ENCODE data around the gene CD151.

CD151 gene

DNA sequence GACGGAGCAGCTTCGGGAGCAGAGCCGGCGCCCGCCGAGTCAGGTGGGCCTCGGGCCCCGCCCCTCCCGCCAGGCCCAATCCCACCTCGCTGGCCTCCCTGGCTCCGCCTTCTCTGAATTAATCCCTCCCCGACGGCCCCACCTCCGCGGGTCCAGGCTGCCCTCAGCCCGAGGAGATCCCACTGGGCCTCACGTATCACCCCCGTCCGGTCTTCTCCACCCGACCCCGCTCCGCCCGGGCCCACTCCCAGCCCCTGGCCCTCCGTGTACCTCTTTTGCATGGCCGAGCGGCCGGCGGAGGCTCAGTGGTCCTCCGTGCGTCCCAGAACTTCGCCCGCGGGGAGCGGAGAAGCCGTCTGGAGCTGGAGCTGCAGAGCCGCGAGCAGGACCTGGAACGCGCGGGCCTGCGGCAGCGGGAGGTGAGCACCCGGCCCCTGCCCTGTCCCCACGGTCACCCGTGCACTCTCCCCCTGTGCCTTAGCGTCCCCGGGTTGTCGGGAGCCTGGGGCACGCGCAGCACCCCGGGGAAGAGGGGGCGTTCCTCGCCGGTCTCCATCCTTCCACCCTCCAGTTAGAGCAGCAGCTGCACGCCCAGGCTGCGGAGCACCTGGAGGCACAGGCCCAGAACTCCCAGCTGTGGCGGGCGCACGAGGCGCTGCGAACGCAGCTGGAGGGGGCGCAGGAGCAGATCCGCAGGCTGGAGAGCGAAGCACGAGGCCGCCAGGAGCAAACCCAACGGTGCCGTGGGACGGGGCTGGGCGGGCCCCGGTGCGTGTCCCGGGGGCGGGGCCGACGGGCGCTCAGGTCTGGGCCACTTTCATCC, 2.2 kb upstream of the CD151 start:
- Histone ChIP-seq H3K36me3 (ENCODE audit: insufficient read depth, low read length) (peaks cover 3% of the 10 kb centered on the region), H2AFZ (ENCODE audit: low read length) (no peak overlapping the region), H3K9me3 (ENCODE audit: low read length) (no peaks in the 10 kb centered on the region), H4K20me1 (ENCODE audit: insufficient read depth, low read length) (no peaks in the 10 kb centered on the region), H3K4me3 (ENCODE audit: low read depth, low read length, poor library complexity, severe bottlenecking) (peak overlapping the region; percentile 47), H3K27ac (ENCODE audit: low read depth, low read length, poor library complexity, severe bottlenecking) (no peak overlapping the region), H3K79me2 (ENCODE audit: insufficient read depth, low read length) (no peaks in the 10 kb centered on the region), H3K4me1 (ENCODE audit: insufficient read depth, low read length, severe bottlenecking) (peaks cover 31% of the 10 kb centered on the region), H3K27me3 (ENCODE audit: insufficient read depth, low read length) (peaks cover 22% of the 10 kb centered on the region), H3K9me2 (ENCODE audit: low read depth, low read length) (no peaks in the 10 kb centered on the region), H3K4me2 (ENCODE audit: low read length) (peak overlapping the region; percentile 70), H3F3A (ENCODE audit: insufficient read depth, low read length) (no peaks in the 10 kb centered on the region), H3K9ac (ENCODE audit: low read length) (no peak overlapping the region)
- TF ChIP-seq EZH2 (IDR thresholded peaks at IDR 0.05; ENCODE audit: borderline replicate concordance, low read length) = no peak
- TF ChIP-seq, protein P1, sequence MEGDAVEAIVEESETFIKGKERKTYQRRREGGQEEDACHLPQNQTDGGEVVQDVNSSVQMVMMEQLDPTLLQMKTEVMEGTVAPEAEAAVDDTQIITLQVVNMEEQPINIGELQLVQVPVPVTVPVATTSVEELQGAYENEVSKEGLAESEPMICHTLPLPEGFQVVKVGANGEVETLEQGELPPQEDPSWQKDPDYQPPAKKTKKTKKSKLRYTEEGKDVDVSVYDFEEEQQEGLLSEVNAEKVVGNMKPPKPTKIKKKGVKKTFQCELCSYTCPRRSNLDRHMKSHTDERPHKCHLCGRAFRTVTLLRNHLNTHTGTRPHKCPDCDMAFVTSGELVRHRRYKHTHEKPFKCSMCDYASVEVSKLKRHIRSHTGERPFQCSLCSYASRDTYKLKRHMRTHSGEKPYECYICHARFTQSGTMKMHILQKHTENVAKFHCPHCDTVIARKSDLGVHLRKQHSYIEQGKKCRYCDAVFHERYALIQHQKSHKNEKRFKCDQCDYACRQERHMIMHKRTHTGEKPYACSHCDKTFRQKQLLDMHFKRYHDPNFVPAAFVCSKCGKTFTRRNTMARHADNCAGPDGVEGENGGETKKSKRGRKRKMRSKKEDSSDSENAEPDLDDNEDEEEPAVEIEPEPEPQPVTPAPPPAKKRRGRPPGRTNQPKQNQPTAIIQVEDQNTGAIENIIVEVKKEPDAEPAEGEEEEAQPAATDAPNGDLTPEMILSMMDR (IDR thresholded peaks at IDR 0.05; ENCODE audit: low read length) = no peak

DNA sequence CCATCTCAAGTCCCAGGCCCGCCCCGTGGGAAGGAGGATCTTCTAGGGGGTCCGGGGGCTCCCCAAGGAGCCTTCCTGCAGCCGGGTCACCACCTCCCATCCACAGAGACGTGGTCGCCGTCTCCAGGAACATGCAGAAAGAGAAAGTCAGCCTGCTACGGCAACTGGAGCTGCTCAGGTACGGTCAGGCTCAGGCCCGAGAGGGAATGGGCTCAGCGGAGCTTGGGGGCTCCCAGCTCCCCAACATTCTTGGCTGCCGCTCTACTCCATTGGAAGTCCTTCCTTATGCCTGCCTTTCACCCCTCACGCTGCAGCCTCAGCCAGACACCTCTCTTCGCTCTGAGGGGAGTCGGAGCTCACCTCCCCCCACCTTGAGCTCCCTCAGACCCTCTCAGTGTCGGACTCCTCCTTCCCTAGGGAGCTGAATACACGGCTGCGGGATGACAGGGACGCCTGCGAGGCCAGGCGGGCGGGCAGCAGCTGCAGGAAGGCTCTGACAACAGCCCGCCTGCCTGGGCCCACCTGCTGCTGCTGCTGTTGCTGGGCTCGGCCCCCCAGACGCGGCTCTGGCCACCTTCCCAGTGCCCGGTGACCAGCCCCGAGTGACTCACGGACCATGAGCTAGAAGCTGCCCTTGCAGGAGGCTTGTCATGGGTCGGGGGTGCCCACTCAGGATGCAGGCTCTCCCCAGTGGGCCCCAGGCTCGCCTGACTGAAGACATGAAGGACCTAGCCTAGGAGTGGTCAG, 1.5 kb upstream of the CD151 start:
- Histone ChIP-seq H3K36me3 (ENCODE audit: insufficient read depth, low read length) (no peaks in the 10 kb centered on the region), H3K27ac (ENCODE audit: low read depth, low read length, poor library complexity, severe bottlenecking) (no peak overlapping the region), H3K9me2 (ENCODE audit: low read depth, low read length) (no peaks in the 10 kb centered on the region), H2AFZ (ENCODE audit: low read length) (no peak overlapping the region), H3K9ac (ENCODE audit: low read length) (no peak overlapping the region), H3K9me3 (ENCODE audit: low read length) (no peaks in the 10 kb centered on the region), H4K20me1 (ENCODE audit: insufficient read depth, low read length) (no peaks in the 10 kb centered on the region), H3K27me3 (ENCODE audit: insufficient read depth, low read length) (peaks cover 22% of the 10 kb centered on the region), H3K4me2 (ENCODE audit: low read length) (peak overlapping the region; percentile 70; the same call in 1 of the 2 replicates), H3F3A (ENCODE audit: insufficient read depth, low read length) (no peaks in the 10 kb centered on the region), H3K79me2 (ENCODE audit: insufficient read depth, low read length) (no peaks in the 10 kb centered on the region), H3K4me3 (ENCODE audit: low read depth, low read length, poor library complexity, severe bottlenecking) (no peak overlapping the region), H3K4me1 (ENCODE audit: insufficient read depth, low read length, severe bottlenecking) (peaks cover 31% of the 10 kb centered on the region)
- no peak for TF ChIP-seq EZH2 (IDR thresholded peaks at IDR 0.05; ENCODE audit: borderline replicate concordance, low read length)

DNA sequence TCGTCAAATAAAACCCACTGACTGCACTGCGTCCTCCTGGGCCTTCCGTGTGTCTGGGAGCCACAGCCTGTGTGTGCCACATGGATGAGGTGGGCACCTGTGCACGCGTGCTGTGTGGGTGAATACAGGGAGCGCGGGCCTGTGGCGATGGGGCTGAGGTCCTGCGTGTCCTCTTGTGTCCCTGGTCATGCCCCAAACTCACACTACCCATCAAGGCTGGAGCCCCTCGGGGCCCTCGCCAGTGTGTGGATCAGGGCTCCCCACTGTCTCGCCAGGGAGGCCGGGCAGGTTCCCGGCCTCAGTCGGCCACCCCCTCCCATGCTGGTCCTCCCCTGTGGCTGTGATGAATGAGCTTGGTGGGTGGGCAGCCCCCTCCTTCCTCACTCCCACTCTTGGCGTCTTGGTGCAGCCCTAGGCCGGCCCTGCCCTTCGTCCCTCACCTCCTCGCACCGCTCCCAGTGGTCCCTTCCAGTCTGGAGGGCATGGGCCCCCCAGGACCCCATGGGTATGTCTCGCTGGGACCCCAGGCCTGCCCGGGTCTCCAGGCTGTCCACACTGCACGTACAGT, 707 bp upstream of the CD151 start:
- TF ChIP-seq EZH2 (IDR thresholded peaks at IDR 0.05; ENCODE audit: borderline replicate concordance, low read length) = no peak
- TF ChIP-seq, protein P1 (IDR thresholded peaks at IDR 0.05; ENCODE audit: low read length) = no peak
- H3K27ac ChIP-seq (ENCODE audit: low read depth, low read length, poor library complexity, severe bottlenecking) = no peak overlapping the region
- H3K9ac ChIP-seq (ENCODE audit: low read length) = no peak overlapping the region; the same call in 1 of the 2 replicates

More for the DNA sequence above, 707 bp upstream of the CD151 start:
- Histone ChIP-seq H3K4me2 (ENCODE audit: low read length) (peak overlapping the region; percentile 45; the same call in 1 of the 2 replicates), H3K27me3 (ENCODE audit: insufficient read depth, low read length) (peaks cover 22% of the 10 kb centered on the region), H3K9me2 (ENCODE audit: low read depth, low read length) (no peaks in the 10 kb centered on the region), H3K9me3 (ENCODE audit: low read length) (no peaks in the 10 kb centered on the region), H4K20me1 (ENCODE audit: insufficient read depth, low read length) (no peaks in the 10 kb centered on the region), H3K79me2 (ENCODE audit: insufficient read depth, low read length) (no peaks in the 10 kb centered on the region), H3K4me3 (ENCODE audit: low read depth, low read length, poor library complexity, severe bottlenecking) (peak overlapping the region; percentile 38), H3F3A (ENCODE audit: insufficient read depth, low read length) (no peaks in the 10 kb centered on the region), H3K36me3 (ENCODE audit: insufficient read depth, low read length) (no peaks in the 10 kb centered on the region; the same call in 1 of the 2 replicates), H3K4me1 (ENCODE audit: insufficient read depth, low read length, severe bottlenecking) (peaks cover 27% of the 10 kb centered on the region), H2AFZ (ENCODE audit: low read length) (no peak overlapping the region)
